B cell (primary cell): ENCODE results near the gene PAQR5. TPM values are rescaled to one million over a fixed set of nuclear protein-coding genes. Genes with fewer than 3 reads are reported as not detected.

Experiments
- ATAC-seq: fragments of 200-7000 bp; cut with Tn5 transposase; one replicate; pipeline ENCODE4 v1.10.0; 2021; ENCODE audit warnings: low read depth, mild to moderate bottlenecking, moderate number of reproducible peaks, moderate library complexity
- CTCF ChIA-PET: fragments of 350-600 bp; sonication (Branson Sonifier 250); formaldehyde crosslinking; loops from one replicate; lab custom pipeline; 2021; ENCODE audit warnings: antibody characterized with exemption, inconsistent platforms; lab: Charles Lee
- POLR2A ChIA-PET: fragments of 350-600 bp; sonication (Branson Sonifier 250); formaldehyde crosslinking; loops from one replicate; lab custom pipeline; 2021; ENCODE audit warnings: antibody characterized with exemption; lab: Charles Lee
- DNase-seq: peaks from one replicate; pipeline ENCODE4 v3.0.0; 2013
- H2AFZ ChIP-seq: 2 replicates; pipeline ENCODE4 v1.6.1; 2012; ENCODE audit warnings: mild to moderate bottlenecking, low read depth, low read length; ENCODE audit not compliant: insufficient read depth, poor library complexity, severe bottlenecking
- H3K27ac ChIP-seq, 2 donors: 1 replicate in 1 of 2; 2 replicates in 1 of 2; pipeline ENCODE4 v1.5.1; 2012 to 2013; ENCODE audit warnings: low read length in 2 of 2, mild to moderate bottlenecking in 2 of 2, moderate library complexity in 1 of 2
- H3K27me3 ChIP-seq, 4 experiments: fragments of 200-600 bp in 1 of 4; sonication (generic) in 1 of 4; replicated peaks in 1 of 4; 1 replicate in 2 of 4; 2 replicates in 2 of 4; pipeline versions ENCODE4 v1.6.1 to v1.7.0; 2013 to 2016; ENCODE audit warnings: low read length in 3 of 4, mild to moderate bottlenecking in 2 of 4, mixed read lengths in 1 of 4, moderate library complexity in 1 of 4; ENCODE audit not compliant: insufficient read depth in 4 of 4, control insufficient read depth in 3 of 4; ENCODE audit errors: control extremely low read depth in 1 of 4
- H3K36me3 ChIP-seq, 2 experiments: replicated peaks in 1 of 2; 1 replicate in 1 of 2; 2 replicates in 1 of 2; pipeline versions ENCODE4 v1.6.1 to v1.7.1; 2013; ENCODE audit warnings: low read length in 1 of 2; ENCODE audit not compliant: insufficient read depth in 2 of 2, control insufficient read depth in 1 of 2; ENCODE audit errors: control extremely low read depth in 1 of 2, extremely low read depth in 1 of 2
- H3K4me1 ChIP-seq, 2 donors: fragments of 200-600 bp in 1 of 2; sonication (generic) in 1 of 2; 1 replicate in 1 of 2; 2 replicates in 1 of 2; pipeline versions ENCODE4 v1.5.1 to v1.6.1; 2013 to 2017; ENCODE audit warnings: low read length in 2 of 2; ENCODE audit not compliant: control insufficient read depth in 2 of 2, insufficient read depth in 2 of 2
- H3K4me2 ChIP-seq: replicated peaks from 2 replicates; pipeline ENCODE3; 2012; ENCODE audit warnings: mild to moderate bottlenecking, low read depth, low read length; ENCODE audit not compliant: poor library complexity, severe bottlenecking
- H3K4me3 ChIP-seq, 5 experiments: fragments of 200-600 bp in 1 of 5; sonication (generic) in 1 of 5; 1 replicate in 3 of 5; 2 replicates in 2 of 5; pipeline versions ENCODE4 v1.5.1 to v1.7.0; 2011 to 2016; ENCODE audit warnings: low read length in 4 of 5, mild to moderate bottlenecking in 4 of 5, low read depth in 2 of 5, control low read depth in 1 of 5, moderate library complexity in 1 of 5; ENCODE audit not compliant: insufficient read depth in 1 of 5; ENCODE audit errors: control extremely low read depth in 1 of 5, extremely low read depth in 1 of 5
- H3K79me2 ChIP-seq: fragments of 200-600 bp; sonication (generic); one replicate; pipeline ENCODE4 v1.6.0; 2016; ENCODE audit warnings: low read length; ENCODE audit not compliant: control insufficient read depth, insufficient read depth
- H3K9ac ChIP-seq: fragments of 200-600 bp; sonication (generic); 2 replicates; pipeline ENCODE4 v1.6.1; 2017; ENCODE audit warnings: mild to moderate bottlenecking, low read length, moderate library complexity
- H3K9me3 ChIP-seq, 3 donors: one replicate each; pipeline versions ENCODE4 v1.6.1 to v1.7.1; 2013; ENCODE audit warnings: low read length in 2 of 3; ENCODE audit not compliant: control insufficient read depth in 2 of 3, insufficient read depth in 1 of 3; ENCODE audit errors: control extremely low read depth in 1 of 3
- H4K20me1 ChIP-seq: 2 replicates; pipeline ENCODE4 v1.6.0; 2012; ENCODE audit warnings: mild to moderate bottlenecking, low read length; ENCODE audit not compliant: insufficient read depth, control insufficient read depth, poor library complexity, severe bottlenecking
- H3K27ac Mint-ChIP-seq: one replicate; pipeline ENCODE4 v1.8.0; 2021; ENCODE audit warnings: mixed read lengths
- H3K27me3 Mint-ChIP-seq: one replicate; pipeline ENCODE4 v1.8.0; 2021; ENCODE audit warnings: mixed read lengths
- H3K4me1 Mint-ChIP-seq: one replicate; pipeline ENCODE4 v1.8.0; 2021; ENCODE audit warnings: mixed read lengths
- H3K4me3 Mint-ChIP-seq: one replicate; pipeline ENCODE4 v1.8.0; 2021; ENCODE audit warnings: mixed read lengths
- H3K9me3 Mint-ChIP-seq: one replicate; pipeline ENCODE4 v1.8.0; 2022; ENCODE audit warnings: mixed read lengths; ENCODE audit not compliant: insufficient read depth
- CTCF ChIP-seq: fragments of 200-600 bp; IDR thresholded peaks from one replicate; pipeline ENCODE4 v1.8.0; 2022; ENCODE audit warnings: antibody characterized with exemption, mild to moderate bottlenecking
- EZH2 ChIP-seq: IDR thresholded peaks from 2 replicates; pipeline ENCODE4 v1.6.1; 2012; ENCODE audit warnings: borderline replicate concordance, low read depth, mild to moderate bottlenecking, moderate library complexity, low read length; ENCODE audit not compliant: insufficient read depth, poor library complexity, severe bottlenecking
- WGBS: methylation state at CpG from one replicate; pipeline ENCODE4 v1.1.5; 2013; ENCODE audit warnings: missing lambda C conversion rate; ENCODE audit not compliant: insufficient coverage; 5-methylcytosine and 5-hydroxymethylcytosine counted together
- intact Hi-C: fragments of 100-400 bp; cut with micrococcal nuclease; formaldehyde crosslinking; loops from one replicate; pipeline ENCODE4 v1.10.0; 2022
- polyA plus RNA-seq: library from polyadenylated mRNA; depleted of rRNA; stranded (reverse); fragments of >200 nt; gene quantifications from 2 replicates; pipeline ENCODE4 v1.2.3, GENCODE V29; 2012
- total RNA-seq, 2 donors: library from RNA; stranded (reverse); fragments of 120-200 nt in 1 of 2; gene quantifications; 1 replicate in 1 of 2; 2 replicates in 1 of 2; pipeline versions ENCODE4 v1.2.3 to v1.2.4, GENCODE V29; 2013 to 2022

PAQR5 gene
- total and polyA plus RNA-seq, 2 donors (not counting 1 experiment from before 2014, with no cell fraction given), result not detected

GRCh38 chr15:69308949-69309348 is 10.2 kb downstream of the PAQR5 start:
- no peaks in the 10 kb centered on the region for H3K36me3 ChIP-seq
- no peak overlapping the region for H3K4me2 ChIP-seq
- no peak for DNase-seq
- H3K9ac ChIP-seq, result no peak overlapping the region
- ATAC-seq, result no peak
- no peak for TF ChIP-seq CTCF
- no peak for TF ChIP-seq EZH2
- no peaks in the 10 kb centered on the region for H3K9me3 ChIP-seq
- no peak overlapping the region for H3K4me3 Mint-ChIP-seq
- H3K79me2 ChIP-seq, result no peaks in the 10 kb centered on the region
- H3K4me1 Mint-ChIP-seq, result peaks cover 4% of the 10 kb centered on the region
- POLR2A ChIA-PET, result no interaction called here
- intact Hi-C loops, result no loop called here
- WGBS, result 88% methylated on average over 5 of the region's 5 CpGs
- H3K4me3 ChIP-seq, result no peak overlapping the region
- H3K27me3 Mint-ChIP-seq, result peaks cover 34% of the 10 kb centered on the region
- H3K4me1 ChIP-seq, result peaks cover 0 to 5% of the 10 kb centered on the region in 2 donors
- no peaks in the 10 kb centered on the region for H3K9me3 Mint-ChIP-seq
- H3K27ac Mint-ChIP-seq, result no peak overlapping the region
- H4K20me1 ChIP-seq, result no peaks in the 10 kb centered on the region
- no peak overlapping the region for H3K27ac ChIP-seq
- CTCF ChIA-PET, result no interaction called here
- H2AFZ ChIP-seq, result no peak overlapping the region
- peaks cover 0 to 3% (median 0%) of the 10 kb centered on the region in 4 experiments for H3K27me3 ChIP-seq

GRCh38 chr15:69311319-69311721 is 12.6 kb downstream of the PAQR5 start:
- POLR2A ChIA-PET, result no interaction called here
- TF ChIP-seq CTCF (no peak), EZH2 (no peak)
- Histone ChIP-seq H3K4me1 (peaks cover 0 to 5% of the 10 kb centered on the region in 2 donors), H3K4me2 (no peak overlapping the region), H3K27me3 (peaks cover 0 to 3% (median 0%) of the 10 kb centered on the region in 4 experiments), H3K4me3 (no peak overlapping the region), H3K36me3 (no peaks in the 10 kb centered on the region), H3K27ac (no peak overlapping the region), H3K9ac (no peak overlapping the region), H2AFZ (no peak overlapping the region), H3K79me2 (no peaks in the 10 kb centered on the region), H3K9me3 (no peaks in the 10 kb centered on the region), H4K20me1 (no peaks in the 10 kb centered on the region)
- CTCF ChIA-PET, result no interaction called here
- no peak for DNase-seq
- intact Hi-C loops, result no loop called here
- Mint-ChIP-seq H3K9me3 (no peaks in the 10 kb centered on the region), H3K4me1 (peaks cover 4% of the 10 kb centered on the region), H3K27ac (no peak overlapping the region), H3K27me3 (peaks cover 27% of the 10 kb centered on the region), H3K4me3 (no peak overlapping the region)
- ATAC-seq, result no peak
- WGBS, result 89% methylated on average over 4 of the region's 5 CpGs
